ENCODE data around the gene SLC27A5.
"Not testable (repeated sequence)": the region's sequence is repeated elsewhere in the genome, so short reads cannot be mapped to it uniquely, and the experiment has no call there.

Gene SLC27A5

DNA sequence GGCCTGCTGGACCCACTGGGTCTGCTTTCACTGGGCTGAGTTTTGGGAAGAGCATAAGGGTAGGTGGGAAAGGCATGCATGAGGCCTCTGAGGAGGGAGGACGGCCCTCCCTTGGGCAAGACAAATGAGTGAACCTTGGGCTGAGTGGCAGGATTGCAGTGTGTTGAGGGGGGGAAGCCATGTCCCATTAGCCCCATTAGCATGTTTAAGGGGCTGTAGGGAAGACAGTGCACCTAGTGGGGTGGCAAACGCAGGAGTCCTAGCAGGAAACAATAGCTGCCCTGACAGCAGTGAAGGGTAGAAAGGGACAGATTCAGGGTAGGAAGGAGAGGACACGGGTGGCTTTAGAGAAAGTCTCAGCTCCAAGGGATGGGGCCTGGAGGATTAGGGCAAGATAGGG lies 10.9 kb upstream of the SLC27A5 start:
- DNase-seq (ENCODE audit: low spot score): no peak

DNA sequence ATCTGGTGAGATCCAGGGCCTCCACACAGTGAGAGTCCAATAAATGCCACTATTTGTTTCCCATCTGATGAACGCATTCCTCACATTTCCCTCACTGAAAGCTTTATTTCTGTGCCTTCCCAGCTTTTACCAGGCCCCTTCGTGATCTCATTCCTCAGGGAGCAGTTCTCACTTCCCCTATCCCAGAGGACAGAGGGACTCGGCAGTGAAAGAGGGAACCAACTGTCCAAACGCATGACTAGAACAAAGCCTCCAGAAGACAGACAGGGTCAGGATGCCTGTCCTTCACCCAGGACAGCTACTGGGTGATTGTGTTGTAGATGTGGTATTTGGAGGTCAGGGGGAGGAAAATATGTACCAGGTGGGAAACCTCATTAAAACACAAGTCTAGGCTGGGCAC lies 9.9 kb upstream of the SLC27A5 start:
- DNase-seq (ENCODE audit: low spot score): no peak

DNA sequence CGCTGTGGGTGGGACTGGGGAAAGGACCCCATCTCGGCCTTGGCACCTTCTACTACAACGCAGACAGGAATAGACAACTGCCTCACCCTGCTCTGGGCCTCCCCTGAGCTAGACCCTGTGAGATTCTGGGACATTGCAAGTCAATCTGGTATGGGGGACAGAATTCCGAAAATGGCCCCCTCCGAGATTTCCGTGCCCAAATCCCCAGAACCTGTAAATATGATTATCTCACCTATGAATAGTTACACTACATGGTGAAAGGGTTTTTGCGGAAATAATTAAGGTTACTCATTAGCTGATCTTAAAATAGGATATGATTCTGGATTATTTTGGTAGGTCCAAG lies 8.4 kb upstream of the SLC27A5 start:
- DNase-seq (ENCODE audit: low spot score): no peak

DNA sequence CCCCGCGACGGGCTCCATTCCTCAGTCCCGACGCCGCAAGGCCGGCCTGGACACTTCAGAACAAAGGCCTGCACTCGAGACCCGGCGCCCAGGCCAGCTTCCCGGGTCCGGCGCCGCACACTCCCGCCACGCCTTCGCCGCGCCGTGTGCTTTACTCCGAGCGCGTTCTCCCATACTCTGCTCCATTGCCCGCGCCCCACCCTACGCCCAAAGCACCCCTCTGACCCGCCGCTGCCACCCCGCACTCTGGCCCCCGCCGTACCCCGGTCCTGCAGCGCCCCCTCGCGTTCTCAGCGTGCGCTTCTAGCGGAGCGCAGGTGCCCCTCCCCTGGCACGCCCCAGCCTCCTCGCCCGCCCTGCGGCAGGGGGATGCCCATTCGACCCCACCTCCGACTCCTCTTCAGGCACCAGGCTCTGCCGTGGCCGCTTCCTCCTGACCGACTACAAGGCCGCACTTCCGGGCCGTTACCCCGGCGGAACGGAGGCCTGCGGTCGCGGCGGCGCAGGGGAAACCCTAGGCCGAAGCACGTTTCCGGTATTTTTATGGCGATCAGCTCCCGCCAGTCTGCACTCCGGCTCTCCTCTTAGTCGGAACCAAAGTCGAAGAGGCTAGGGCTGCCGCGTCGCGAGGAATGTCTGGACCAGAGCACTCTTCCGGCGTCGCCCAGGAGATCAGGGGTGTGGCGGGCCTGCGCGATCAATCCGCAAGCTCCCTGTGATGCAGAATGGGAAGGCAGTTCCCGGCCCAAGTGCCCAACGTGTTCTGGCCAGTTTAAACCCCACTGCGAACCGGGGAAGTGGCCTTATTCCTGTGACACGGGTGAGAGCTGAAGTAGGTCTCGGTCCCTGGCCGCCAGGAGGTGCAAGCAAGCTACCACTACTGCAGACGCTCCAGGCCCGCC lies 7.8 kb upstream of the SLC27A5 start, which contains the start of gene ZBTB45:
Gene ZBTB45, minus strand, starts transcription at position 456 of the 902 bp plus-strand sequence. CDS start 2,137 bp downstream, outside the sequence.
- DNase-seq (ENCODE audit: low spot score): peak; percentile 97

DNA sequence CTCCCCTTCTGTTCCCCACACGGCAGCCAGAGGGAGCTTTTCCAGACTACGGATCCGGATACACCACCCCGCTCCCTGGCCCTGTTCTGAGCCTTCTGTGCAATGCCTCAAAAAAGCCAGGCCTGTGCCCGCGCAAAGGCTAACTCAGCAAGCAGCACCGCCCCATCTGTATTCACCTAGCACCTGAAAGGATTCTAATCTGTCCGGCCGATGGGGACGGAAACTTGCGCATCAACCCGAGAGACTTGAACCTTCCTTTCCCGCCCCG lies 7.2 kb upstream of the SLC27A5 start:
- peak; percentile 71 for DNase-seq (ENCODE audit: low spot score)

DNA sequence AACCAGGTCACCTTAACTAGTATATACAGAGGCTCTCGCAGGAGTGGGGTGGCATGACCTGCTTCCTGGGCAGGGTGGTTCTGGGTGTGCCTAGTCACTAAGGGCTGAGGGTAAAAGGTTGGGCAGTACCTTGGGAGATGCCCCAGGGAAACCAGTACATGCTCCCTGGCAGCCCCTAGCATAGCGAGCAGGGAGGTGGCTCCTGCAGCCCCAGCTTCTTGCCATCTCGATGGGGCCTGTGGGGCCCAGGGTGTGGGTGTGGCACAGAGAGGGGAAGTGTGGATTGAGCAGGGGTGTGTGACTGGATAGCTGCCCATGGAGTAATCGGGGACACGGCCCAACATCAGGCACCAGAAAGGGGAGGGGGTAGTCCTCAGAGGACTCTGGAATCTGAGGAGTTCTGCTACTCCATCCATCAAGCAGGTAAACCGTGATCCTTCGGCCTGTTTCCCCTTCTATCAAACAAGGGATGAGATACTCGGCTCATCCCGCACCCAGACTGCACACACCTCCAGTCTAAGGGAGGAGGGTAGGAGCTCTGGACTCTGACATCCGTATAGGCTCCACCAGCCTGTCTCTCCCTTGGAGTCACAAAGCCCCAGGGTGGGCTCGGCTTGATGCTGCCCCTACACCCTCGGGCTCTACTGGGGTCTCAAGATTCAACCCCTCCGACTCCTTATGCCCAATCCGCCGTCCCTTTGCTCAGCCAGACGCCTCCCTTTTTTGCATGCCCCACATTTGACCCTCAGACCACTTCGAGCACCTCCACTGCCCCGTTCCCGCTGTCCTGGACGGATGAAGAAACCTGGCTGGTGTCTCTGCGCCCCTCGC lies 6.7 kb upstream of the SLC27A5 start:
- no peak for DNase-seq (ENCODE audit: low spot score)

DNA sequence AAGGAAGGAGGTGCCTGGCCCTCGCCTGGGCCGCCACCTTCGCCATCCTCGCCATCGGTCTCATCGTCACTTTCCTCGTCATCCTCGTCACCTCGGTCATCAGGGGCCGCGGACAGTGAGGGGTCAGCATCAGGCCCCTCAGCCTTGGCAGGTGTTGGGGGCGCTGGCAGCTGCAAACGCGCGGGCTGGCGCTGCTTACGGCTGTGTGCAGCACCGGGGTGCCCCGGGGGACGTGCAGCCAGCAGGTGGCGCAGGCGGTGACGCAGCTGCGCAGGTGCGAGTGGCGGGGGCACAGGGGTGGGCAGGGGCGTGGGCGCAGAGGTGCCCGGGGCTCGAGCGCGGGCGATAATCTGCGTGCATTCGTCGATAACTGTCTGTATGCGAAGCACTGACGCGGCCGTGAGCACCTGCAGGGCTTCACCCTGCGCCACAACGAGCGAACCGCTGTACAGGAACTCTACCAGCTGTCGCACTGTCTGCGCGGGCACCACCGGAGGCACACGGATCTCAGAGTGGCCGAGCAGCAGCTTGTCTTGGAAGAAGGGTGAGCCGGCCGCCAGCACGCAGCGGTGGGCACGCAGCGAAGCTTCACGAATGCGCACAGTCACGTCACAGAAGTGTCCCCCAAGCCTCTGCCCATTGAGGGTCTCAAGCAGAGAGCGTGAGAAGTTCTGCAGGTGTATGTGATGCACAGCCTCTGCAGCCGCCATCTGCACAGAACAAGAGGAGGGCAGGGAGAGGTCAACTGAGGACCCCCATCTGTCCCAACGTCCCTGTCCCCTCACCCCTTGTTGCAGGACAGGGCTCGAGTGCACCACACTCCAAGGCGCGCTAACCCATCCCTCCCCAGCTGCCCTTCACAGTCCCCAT lies 5.4 kb upstream of the SLC27A5 start:
- no peak for DNase-seq (ENCODE audit: low spot score)

DNA sequence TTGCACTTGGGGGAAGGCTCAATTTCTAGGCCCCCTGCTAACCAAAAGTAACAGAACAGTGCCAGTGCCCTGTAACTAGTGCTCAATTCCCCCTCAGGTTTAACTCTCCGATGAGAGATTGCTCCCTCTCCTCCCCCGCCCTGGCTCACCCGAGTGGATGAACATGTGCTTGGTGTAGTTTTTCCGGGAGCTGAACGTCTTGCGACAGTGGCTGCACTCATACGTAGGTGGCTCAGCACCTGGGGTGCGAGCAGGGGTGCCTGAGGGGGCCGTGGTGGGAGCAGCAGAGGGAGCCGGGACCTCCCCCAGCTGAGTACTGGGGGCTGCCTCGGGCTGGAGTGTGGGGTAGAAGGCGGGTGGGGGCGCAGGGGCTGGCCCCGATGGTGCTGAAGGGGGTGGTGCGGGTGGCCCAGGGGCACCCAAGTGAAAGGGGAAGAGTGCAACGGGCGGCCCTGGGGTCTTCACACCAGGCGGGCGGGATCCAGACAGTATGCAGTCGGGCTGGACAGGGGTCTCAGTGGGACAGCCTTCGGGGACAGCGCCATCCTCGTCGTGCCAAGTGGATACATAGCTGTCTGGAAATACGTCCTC lies 4.5 kb upstream of the SLC27A5 start:
- DNase-seq (ENCODE audit: low spot score): no peak

DNA sequence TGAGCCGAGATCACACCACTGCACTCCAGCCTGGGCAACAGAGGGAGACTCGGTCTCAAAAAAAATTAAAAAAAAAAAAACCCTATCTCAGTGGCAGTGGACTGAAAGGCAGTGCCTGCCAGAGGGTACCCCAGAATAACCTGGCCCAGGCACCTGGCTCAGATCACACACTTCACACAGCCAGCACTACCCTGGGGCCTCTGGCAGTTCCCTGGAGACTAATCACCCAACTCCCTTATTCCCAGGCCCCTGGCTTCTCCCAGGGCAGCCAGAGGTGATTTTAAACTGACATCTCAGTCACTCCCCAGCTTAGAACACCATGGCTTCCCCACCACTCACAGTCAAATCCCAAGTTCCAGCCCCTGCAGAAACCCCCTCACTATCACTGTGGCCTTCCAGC lies 3.5 kb upstream of the SLC27A5 start:
- DNase-seq (ENCODE audit: low spot score): no peak

DNA sequence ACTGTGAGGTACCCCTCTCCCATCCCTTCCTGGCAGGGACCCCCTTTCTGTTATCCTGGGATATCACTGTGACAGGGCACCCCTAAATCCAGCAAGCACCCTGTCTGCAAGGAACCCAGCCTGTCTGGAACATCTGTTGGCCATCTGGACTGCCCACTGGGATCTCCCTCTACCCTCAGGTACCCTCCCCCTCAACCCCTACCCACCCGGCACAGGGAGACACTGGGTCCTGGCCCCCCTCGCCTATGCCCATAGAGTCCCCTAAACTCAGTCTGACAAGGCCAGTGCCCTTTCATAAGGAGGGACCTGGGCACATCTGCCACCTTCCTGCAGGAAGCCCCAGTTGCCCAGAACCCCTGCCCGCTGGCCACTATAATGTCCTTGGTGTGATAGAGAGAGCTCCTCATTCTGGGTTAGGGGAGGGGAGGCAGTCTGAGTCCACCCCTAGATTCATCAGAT lies 2.8 kb upstream of the SLC27A5 start:
- no peak for DNase-seq (ENCODE audit: low spot score)

DNA sequence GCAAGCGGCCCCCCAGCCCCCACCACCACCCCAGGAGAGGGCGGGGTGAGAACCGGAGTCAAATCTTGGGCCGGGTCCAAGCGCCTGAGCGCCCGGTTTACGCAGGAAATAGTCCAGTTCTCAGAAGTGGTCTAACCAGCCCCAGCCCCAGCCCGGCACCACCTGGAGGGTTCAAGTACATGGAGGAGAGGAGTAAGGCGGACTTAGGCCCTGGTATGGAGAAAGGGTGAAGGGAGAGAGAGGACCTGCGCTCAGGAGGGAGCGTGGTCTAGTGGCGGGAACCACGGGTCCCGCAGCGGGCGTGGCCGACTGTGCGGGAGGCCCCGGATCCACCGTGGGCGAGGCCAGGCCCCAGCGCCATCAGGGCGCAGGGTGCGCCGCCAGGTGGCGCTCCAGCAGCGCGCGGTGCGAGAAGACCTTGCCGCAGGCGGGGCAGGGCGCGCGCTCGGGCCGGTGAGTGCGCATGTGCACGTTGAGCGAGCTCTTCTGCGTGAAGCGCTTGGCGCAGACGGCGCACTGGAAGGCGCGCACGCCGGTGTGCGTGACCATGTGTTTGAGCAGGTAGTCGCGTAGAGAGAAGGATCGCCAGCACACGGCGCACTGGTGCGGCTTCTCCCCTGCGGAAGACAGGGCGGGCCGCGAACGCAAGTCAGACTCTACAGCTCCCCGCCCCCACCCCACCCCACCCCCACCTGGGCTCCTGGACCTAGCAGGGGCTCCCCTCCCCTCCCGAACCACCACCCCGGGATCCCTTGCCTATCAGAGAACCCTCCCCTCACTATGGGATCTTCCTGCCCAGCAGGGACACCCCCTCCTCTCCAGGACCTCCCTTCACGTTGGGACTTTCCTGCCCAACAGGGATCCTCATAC lies 2.1 kb upstream of the SLC27A5 start:
- peak; percentile 86 for DNase-seq (ENCODE audit: low spot score)

DNA sequence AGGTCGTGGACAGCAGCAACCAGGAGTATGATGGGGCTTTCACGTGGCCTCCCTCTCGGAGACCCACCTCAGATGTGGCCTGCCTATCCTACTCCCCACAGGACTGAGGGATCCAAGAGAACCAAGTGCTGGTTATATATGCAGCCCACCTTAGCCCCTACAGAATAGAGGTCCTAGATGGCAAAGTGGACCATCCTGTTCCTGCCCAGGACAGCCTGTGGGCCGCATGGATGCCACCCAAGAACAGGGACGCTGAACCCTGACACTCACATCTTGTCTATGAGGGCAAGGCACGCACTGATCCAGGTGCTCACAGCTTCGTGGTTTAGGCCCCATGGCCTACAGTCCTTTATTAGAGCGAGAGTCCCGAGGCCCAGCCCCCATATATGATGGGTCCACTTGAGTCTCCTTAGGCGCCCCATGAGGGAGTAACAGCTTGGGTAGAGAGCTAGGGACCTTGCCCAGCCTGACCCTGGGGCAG lies 1.5 kb upstream of the SLC27A5 start:
- no peak for DNase-seq (ENCODE audit: low spot score)

DNA sequence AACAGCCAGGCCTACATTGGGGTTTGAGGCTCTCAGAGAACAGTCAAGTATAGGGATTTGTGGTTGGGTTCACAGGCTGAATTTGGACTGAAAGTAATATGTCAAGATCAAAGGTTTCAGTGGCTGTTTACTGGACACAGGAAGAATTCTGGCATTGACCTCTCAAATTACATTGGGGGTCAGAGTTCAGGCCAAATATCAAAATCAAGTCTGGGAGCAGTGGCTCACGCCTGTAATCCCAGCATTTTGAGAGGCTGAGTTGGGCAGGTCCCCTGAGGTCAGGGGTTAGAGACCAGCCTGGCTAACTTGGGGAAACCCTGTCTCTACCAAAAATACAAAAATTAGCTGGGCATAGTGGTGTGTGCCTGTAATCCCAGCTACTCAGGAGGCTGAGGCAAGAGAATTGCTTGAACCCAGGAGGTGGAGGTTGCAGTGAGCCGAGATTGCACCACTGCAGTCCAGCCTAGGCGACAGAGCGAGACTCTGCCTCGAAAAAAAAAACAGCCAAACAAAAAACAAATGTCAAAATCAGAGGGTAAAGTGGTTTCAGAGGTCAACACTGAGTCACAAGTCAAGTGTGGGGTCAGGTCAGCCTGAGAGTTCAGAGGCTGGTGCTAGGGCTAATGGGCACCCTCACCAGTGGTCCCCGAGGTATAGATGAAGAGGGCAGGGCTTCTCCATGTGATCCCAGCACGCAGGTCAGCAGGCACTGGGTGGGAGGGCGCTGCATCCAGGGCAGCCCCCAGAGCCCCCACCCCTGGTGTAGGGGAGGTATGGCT lies 1.5 kb downstream of the SLC27A5 start:
- DNase-seq (ENCODE audit: low spot score): no peak

DNA sequence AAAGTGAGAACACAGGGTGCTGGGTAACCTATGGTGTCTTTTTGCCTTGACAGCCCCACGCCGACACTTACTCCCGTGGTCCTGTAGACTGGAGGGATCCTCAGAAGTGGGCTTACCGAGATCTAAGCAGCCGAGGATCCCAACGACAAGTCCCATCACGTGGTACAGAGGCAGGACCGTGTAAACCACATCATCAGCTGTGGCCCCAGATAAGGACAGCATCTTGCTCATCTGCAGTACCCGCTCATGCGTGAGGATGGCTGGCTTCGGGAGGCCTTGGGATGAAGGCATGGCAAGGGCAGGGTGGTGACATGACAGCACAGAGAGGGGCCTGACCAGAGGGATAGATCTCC lies 2.1 kb downstream of the SLC27A5 start:
- no peak for DNase-seq (ENCODE audit: low spot score)

DNA sequence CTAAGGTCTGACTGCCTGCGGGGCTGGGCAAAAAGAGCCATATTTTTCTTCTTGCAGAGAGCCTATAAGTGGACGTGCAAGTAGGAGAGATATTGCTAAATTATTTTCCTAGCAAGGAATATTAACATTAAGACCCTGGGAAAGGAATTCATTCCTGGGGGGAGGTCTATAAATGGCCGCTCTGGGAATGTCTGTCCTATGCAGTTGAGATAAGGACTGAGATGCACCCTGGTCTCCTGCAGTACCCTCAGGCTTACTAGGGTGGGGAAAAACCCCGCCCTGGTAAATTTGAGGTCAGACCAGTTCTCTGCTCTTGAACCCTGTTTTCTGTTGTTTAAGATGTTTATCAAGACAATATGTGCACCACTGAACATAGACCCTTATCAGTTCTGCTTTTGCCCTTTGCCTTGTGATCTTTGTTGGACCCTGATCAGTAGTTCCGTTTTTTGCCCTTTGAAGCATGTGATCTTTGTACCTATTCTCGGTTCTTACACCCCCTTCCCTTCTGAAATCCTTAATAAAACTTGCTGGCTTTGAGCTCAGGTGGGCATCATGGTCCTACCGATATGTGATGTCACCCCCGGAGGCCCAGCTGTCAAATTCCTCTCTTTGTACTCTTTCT lies 4.1 kb downstream of the SLC27A5 start:
- DNase-seq (ENCODE audit: low spot score): not testable (repeated sequence)

DNA sequence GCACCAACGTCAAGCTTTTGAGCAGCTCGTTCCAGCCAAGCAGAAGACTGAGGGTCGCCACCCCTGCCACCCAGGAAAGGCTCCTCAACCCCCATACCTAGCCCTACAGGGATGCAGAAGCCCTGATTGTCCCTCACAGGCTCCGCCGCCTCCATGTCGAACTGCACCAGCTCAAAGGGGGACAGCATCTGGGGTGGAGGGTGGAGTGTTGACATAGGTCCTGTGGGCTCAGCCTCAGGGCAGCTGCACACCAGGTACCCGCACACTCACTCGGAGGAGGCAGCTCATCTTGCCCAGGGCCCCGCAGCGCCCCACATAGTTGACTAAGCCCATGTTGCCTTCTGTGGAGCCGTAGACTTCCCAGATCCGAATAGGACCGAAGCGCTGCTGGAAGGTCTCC lies 11.6 kb downstream of the SLC27A5 start:
- DNase-seq (ENCODE audit: low spot score): no peak

DNA sequence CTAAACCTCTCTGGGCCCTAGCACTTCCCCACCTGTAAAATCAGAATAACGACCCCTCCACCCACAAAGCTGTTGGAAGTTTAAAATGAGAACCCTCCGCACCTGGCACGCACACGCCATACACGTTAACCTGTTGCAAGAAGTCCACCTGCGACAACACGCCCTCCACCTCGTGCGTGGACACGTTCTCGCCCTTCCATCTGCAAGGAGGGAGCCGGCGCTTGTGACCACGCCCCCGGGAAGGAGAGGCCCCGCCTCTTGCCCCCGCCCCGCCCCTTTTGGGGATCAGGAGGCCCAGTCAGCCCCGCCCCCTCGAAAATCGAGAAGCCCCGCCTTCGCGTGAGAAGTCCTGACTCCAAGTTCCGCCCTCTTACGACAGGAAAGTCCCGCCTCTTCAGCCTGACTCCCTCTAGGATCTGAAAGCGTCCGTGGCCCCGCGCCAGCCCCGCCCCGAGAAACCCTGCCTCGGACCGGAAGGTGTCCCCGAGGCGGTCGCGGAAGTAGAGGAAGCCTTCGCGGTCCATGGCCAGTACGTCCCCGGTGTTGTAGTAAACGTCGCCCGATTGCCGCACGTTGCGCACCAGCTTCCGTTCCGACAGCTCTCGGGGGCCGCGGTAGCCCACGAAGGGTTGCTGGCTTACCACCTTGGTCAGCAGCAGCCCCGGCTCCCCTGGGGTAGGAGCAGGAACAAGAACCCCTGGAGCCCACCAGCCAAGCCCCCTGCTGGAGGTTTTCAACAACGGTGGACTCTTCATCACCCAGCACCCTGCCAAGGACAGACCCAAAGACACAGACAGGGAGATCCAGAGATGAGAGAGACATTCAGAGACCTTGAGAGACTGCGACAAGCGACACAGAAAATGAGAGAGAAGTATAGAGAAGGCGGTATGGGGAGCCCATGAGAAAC lies 12.5 kb downstream of the SLC27A5 start:
- peak; percentile 99 for DNase-seq (ENCODE audit: low spot score)

DNA sequence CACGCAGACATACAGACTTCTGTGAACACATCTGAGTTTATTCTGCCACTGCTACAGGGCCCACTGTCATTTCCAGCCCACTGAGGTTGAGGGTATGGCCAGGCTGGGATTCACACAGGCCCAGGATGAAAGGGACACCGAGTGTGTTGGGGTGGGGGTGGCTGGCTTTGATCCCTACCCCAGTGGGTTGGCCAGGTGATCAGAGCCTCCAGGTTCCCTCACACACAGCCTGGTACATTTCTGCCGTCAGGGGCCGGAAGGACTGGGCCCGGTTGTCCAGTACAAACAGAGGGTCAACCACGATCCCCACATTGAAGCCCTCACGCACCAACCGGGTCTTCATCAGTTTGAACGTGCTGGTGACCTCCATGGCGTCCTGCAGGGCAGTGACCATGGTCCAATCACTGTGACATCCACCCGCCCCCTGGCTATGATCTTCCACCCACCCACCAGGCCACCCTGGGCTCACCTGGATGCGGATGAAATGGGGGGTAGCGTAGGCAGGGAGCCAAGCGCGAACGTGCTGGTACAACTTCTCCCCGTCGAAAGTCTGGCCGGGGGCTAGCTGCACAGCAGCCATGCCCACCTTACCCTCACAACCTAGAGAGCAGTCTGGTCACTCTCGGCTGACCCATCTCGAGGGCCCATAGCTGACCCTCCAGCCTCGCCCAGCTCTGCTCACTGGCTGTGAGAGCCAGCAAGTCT lies 13.3 kb downstream of the SLC27A5 start:
- DNase-seq (ENCODE audit: low spot score): no peak
